ENCODE measurements around the gene CLK4.

CLK4 gene

GRCh38 chr5:178637356-178638074 lies 10.7 kb upstream of the CLK4 start:
- DNase-seq (ENCODE audit: low read depth in 3 of 3, low spot score in 1 of 3): no peak

GRCh38 chr5:178632285-178632684 lies 5.4 kb upstream of the CLK4 start:
- DNase-seq (ENCODE audit: low read depth in 3 of 3, low spot score in 1 of 3): no peak

- DNase-seq (ENCODE audit: low read depth in 3 of 3, low spot score in 1 of 3): no peak
These were observed 4.1 kb upstream of the CLK4 start for GRCh38 chr5:178630951-178631350.

- no peak for DNase-seq (ENCODE audit: low read depth in 3 of 3, low spot score in 1 of 3)
These were observed 3.7 kb upstream of the CLK4 start for GRCh38 chr5:178630475-178630930.

- DNase-seq (ENCODE audit: low read depth in 3 of 3, low spot score in 1 of 3): no peak
These were observed 379 bp upstream of the CLK4 start for GRCh38 chr5:178627259-178627598.

GRCh38 chr5:178625679-178626483 lies 969 bp downstream of the CLK4 start:
- DNase-seq (ENCODE audit: low read depth in 3 of 3, low spot score in 1 of 3): no peak

- no peak for DNase-seq (ENCODE audit: low read depth in 3 of 3, low spot score in 1 of 3)
These were observed 2.0 kb downstream of the CLK4 start for GRCh38 chr5:178624631-178625546.

GRCh38 chr5:178622679-178623247 lies 4.1 kb downstream of the CLK4 start:
- DNase-seq (ENCODE audit: low read depth in 3 of 3, low spot score in 1 of 3): no peak

- no peak for DNase-seq (ENCODE audit: low read depth in 3 of 3, low spot score in 1 of 3)
These were observed 7.5 kb downstream of the CLK4 start for GRCh38 chr5:178619390-178619789.

GRCh38 chr5:178612299-178612698 lies 14.6 kb downstream of the CLK4 start:
- no peak for DNase-seq (ENCODE audit: low read depth in 3 of 3, low spot score in 1 of 3)

- no peak for DNase-seq (ENCODE audit: low read depth in 3 of 3, low spot score in 1 of 3)
These were observed 20.6 kb downstream of the CLK4 start for GRCh38 chr5:178606269-178606668.

GRCh38 chr5:178605788-178606187 lies 21.1 kb downstream of the CLK4 start:
- DNase-seq (ENCODE audit: low read depth in 3 of 3, low spot score in 1 of 3): no peak

- DNase-seq (ENCODE audit: low read depth in 3 of 3, low spot score in 1 of 3): no peak
These were observed 24.1 kb downstream of the CLK4 start for GRCh38 chr5:178602752-178603151.

- DNase-seq (ENCODE audit: low read depth in 3 of 3, low spot score in 1 of 3): no peak
These were observed 31.1 kb downstream of the CLK4 start for GRCh38 chr5:178595750-178596149.

- no peak for DNase-seq (ENCODE audit: low read depth in 3 of 3, low spot score in 1 of 3)
These were observed 31.7 kb downstream of the CLK4 start for GRCh38 chr5:178595150-178595549.

GRCh38 chr5:178590924-178591423 lies 35.9 kb downstream of the CLK4 start:
- DNase-seq (ENCODE audit: low read depth in 3 of 3, low spot score in 1 of 3): no peak

- peak in 1 of 3 donors; percentile 12 for DNase-seq (ENCODE audit: low read depth in 3 of 3, low spot score in 1 of 3)
These were observed 36.5 kb downstream of the CLK4 start, which contains the start of gene COL23A1 for GRCh38 chr5:178590141-178590923. Gene COL23A1 (minus strand): TSS chr5:178590393.

- DNase-seq (ENCODE audit: low read depth in 3 of 3, low spot score in 1 of 3): no peak
These were observed 37.4 kb downstream of the CLK4 start for GRCh38 chr5:178589180-178590140.

- no peak for DNase-seq (ENCODE audit: low read depth in 3 of 3, low spot score in 1 of 3)
These were observed 38.1 kb downstream of the CLK4 start for GRCh38 chr5:178588769-178589168.
